Esophagus mucosa (tissue), 1 donor: ENCODE data around the gene THBD. TPM values are rescaled to one million over a fixed set of nuclear protein-coding genes. Genes with fewer than 3 reads are reported as not detected.

ENCODE experiments used
- ATAC-seq: fragments of 200-7000 bp; cut with Tn5 transposase; one replicate; pipeline ENCODE4 v1.9.1; 2020
- total RNA-seq: library from RNA; stranded (reverse); gene quantifications from one replicate; pipeline ENCODE4 v1.2.4, GENCODE V29; 2023
- donor health status: DM: yes; HTN: yes; CAD: no.

Gene THBD
- total RNA-seq, 1 donor from 2014 or later, result 46.5 TPM

GRCh38 chr20:23084845-23085365 is 35.4 kb upstream of the THBD start:
- peak; percentile 10 for ATAC-seq

DNA sequence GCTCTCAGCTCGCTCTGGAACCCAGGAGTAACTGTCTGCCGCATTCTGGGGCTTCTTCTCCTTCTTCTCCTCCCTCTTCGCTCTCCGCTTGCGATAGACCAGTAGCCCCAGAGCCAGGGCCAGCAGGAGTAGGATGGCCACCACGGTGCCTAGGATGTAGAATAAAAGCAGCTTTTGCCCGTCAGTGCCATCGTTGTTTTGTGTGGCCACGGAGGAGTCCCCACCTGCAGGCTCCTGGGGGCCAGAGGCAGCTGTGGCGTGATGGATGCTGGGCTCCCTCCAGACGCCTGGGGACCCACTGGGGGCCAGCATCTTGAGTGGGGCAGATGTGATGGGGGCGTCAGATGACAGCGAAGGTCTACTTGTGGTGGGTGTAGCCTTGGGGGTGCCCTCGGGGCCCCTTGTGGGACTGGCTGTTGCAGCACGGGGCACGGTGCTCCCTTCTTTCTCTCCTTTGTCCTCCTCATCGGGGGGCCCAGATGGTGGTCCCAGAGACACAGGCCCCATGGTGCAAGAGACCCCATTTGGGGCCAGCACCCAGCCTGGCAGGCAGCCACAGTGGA is 34.9 kb upstream of the THBD start:
- no peak for ATAC-seq

DNA sequence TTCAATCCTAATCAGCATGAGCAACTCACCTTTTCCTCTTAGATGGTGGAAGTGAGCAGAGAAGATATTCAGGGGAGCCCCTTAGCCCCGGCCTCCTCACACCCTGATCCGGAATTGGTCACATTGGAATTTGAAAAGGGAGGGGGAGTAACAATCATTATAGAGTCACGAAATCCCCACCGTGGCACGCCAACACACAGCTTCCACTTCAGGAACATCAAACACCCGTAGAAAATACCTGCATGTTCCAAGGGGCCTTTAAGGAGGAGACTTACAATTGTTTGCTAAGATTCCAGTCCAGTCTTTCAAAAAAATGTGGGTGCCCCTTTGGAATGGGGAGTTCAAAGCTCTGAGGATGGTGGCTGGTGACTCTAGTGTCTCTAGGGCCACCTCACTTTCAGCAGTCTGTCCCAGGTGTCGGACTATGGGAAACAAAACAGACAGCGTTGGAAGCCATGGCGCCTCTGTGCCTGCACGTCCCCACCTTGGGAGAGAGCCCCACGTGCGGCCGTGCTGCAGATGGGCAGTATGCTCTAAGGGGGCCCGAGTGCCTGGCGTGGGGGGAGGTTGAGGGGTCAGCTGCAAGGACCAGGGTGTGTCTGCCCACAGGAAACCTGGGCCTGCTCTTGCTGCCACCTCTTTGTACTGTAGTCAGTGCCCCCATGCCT is 34.2 kb upstream of the THBD start:
- no peak for ATAC-seq

DNA sequence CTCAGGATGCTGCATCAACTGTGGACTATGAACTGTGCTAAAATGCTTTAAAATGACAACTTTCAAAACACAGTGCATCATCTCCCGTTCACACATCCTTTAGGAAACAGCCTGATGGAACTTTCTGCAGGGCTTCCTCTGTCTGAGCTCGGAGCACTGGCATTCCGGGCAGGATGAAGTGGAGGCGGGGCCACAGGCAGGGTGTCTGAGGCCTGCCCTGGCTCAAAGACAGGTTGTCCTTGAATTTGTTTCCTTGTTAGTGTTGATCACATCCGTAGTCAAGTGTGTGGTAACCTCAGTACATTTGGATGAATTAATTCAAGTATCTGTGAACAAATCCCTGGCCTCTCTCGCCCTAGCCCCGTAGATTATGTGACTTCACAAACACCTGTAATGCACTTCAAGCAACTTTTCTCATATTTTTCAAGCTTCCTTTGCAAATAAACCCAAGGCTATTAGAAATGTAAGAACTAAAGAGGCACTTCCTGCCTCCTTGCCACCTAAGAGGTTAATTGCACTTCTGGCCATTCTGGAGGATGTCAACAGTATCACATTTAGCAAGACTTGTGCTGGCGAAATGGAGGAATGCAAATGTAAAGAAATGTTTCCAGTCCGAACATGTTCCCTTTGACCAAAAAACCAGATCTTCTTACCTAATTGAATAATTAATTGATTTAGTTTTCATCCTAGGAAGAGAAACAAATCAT is 33.5 kb upstream of the THBD start:
- ATAC-seq, result peak; percentile 79

DNA sequence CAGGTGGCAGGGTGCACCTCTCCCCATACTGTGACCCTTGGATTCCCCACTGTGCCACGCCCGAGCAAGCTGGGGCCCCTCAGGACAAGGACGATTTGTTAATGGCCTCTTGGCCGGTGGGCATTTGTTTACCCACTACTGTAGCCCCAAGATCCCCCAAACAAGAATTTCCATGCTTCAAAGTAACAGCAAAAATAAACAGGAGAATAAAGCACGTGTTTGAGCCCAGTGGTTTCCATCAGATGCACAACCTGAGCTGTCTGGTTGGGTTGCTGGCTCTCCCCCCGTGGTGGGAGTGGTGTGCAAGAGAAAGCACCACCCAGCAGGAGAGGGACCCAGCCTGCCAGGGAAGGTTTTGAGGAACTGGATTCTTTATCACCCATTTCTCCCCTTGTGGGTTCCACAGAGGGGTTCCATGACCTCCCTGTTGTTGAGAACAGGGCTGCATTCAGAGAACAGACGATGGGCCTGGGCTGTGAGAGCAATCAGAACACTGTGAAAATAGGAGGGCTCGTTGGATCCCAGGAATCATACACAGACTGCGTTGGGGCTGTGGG is 31.9 kb upstream of the THBD start:
- no peak for ATAC-seq

- ATAC-seq, result no peak
Measured at GRCh38 chr20:23080521-23080920, 31.0 kb upstream of the THBD start.

DNA sequence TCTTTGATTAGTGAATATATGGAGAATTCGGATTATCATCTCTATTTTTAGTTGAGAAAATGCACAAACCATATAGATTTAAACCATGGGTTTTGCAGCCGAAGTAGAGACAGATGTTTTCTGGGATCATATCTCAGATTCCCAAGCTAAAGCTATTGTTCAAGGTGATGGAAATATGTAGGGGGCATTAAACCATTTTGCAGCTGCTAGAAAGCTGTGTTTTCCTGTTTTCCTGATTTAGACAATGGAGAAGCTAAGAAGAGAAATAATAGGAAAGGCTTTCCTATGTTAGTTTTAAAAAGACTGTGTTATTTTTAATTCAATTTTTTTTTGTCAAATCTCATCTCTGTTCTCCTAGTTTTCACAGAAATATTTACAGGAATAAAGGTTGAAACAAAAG is 30.5 kb upstream of the THBD start:
- ATAC-seq, result no peak

DNA sequence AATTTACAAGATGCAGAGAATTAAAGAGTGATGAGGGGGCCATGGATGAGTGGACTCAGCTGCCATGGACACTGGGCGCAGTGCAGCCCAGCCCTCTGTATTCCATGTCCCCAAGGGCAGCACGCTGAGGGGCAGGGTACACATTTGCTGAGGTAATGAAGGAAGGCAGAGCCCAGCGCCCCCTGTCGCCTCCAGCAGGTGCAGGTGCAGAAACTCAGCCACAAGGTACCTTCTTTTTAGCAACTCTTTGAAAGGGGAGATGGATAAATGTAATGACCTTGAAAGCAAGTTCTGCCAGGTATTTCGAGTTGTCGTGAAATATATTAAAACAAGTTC is 29.5 kb upstream of the THBD start:
- ATAC-seq, result no peak

DNA sequence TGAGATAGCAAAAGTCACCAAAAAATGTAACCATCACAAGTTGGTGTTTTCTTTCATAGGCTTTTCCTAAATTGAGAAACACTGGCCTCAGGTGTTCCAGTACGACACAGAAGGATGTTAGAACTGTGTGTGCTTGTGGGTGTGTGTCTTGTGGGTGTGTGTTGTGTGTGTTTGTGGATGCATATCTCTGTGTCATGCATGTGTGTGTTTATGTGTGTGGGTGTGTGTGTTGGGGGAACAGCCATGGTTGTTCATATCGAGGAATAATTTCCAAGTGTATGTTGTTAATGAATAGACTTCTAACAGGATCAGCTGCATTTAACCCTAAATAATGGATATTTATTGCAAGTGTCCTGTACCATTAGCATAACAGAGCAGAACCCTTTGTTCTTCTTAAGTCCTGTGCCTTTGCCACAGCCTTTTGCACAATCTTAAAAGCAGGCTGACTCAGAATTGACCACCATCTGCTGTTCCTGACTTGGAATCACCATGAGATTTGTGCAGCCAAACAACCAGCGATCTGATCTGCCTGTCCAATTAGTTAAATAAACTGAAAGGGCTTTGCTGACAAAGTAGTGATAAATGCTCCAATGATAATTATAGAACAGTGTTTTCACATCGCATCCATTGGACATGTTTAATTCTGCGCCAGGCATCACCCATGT is 29.0 kb upstream of the THBD start:
- ATAC-seq, result no peak

DNA sequence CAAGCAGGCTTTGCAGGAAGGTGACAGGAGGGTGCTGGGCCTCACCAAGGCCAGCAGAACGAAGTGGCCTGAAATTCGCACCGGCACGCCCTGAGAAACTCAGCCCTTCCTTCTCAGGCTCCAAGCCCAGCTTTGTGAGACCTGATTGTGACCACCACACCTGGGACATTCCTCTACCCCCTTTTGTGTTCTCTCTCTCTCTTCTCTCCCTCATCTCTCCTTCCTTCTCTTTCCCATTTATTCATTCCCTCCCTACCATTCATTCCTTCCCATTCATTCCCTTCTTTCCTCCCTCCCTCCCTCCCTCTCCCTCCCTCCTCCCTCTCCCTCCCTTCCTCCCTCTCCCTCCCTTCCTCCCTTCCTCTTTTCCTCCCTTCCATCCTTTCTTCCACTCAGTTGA is 27.8 kb upstream of the THBD start:
- ATAC-seq, result no peak

DNA sequence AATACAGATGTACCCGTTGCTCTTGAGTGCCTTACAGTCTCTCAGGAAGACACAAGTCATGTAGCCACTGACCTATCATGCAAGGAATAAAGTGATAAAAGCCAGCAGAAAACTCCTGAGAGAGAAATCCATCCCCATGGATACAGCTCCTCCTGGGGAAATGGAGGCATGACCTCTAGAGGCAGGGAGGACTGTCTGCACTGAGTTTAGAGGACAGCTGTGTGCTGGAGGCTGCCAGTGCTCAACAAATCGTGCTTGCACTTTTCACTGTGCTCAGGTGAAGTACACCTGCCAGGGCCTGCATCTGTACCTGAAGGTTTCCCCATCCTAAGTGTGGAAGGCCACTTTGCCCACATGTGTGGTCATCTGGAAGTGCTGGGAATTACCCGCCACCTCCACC is 24.6 kb upstream of the THBD start:
- ATAC-seq, result no peak

DNA sequence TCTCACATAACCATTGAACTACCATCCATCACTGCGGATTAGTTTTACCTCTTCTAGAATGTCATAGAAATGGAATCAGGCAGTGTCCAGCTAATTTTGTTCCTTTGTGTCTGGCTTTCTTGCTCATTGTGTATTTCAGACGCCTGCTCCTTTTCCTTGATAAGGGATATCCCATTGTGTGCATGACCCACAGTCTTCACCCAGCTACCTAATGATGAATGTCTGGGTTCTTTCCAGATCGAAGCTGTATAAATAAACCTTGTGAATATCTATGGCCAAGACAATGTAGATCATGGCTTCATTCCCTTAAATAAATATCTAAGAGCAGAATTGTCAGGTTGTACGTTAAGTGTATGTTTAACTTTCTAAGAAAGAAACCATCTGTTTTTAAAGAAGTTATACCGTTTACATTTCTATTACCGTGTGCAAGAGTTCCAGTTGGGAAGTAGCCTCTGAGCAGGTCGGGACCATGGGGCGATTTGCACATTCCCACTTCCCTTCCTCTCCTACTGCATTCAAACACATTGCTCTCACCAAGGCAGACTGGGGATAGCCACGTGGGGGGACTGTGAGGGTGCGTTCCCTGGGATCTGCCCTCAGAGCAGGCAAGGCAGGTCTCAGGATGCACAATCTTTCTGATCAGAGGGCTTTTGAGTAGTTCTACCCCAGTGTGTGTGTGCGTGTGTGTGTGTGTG is 23.6 kb upstream of the THBD start:
- peak; percentile 17 for ATAC-seq

DNA sequence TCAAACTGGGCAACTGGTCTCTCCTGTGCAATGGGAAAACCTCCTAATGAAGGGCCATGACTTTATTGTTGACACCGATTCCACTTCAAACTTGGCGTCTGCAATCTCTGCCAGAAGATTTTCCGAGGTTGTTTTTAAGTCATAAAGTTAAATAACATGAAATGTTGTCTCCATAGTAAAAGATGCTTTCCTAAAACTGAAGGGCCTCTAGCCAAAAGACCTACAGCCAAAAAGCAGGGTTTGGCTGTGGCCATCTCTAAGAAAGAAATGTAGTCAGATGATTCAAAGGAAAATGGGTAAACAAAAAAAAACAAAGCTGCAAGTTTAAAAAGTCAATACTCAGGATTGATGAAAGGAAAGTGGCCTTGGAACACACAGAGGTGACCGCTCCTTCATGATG is 22.5 kb upstream of the THBD start:
- ATAC-seq, result no peak

DNA sequence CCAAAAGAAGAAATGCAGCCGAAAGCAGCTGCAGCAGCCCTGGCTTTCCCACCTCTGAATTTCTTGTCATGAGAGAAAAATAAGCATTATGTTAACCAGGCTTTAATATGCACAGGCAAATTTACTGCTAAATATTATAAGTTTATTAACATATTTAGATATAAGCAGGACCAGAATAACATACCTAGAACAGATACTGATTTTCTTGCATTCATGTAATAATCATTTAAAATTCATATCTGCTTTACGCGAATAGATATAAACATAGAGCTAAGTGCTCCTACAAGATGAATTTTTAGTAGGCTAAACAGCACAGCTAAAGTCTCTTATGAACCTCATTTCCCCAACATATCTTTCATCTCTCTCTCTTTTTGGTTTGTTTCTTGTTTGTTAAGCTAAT is 21.9 kb upstream of the THBD start:
- ATAC-seq, result no peak

- ATAC-seq, result no peak
Measured at GRCh38 chr20:23069108-23069507, 19.6 kb upstream of the THBD start.

GRCh38 chr20:23068283-23068682 is 18.8 kb upstream of the THBD start:
- no peak for ATAC-seq

DNA sequence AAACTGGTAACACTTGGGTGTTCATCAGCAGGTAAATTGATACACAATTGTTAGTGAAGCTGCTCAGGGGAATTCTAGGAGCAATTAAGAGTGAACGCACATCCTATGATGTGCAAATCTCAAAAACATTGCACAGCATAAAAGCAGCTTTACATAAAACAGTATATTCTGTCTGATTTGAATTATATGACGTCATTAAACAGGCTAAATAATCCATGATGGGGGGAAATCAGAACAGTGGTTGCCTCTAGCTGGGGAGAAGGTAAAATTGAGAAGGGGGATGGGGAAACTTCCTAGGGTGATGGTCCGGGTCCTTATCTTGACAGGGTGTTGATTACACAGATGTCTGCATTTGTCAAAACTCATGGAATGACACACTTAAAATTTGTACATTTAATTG is 17.3 kb upstream of the THBD start:
- no peak for ATAC-seq

DNA sequence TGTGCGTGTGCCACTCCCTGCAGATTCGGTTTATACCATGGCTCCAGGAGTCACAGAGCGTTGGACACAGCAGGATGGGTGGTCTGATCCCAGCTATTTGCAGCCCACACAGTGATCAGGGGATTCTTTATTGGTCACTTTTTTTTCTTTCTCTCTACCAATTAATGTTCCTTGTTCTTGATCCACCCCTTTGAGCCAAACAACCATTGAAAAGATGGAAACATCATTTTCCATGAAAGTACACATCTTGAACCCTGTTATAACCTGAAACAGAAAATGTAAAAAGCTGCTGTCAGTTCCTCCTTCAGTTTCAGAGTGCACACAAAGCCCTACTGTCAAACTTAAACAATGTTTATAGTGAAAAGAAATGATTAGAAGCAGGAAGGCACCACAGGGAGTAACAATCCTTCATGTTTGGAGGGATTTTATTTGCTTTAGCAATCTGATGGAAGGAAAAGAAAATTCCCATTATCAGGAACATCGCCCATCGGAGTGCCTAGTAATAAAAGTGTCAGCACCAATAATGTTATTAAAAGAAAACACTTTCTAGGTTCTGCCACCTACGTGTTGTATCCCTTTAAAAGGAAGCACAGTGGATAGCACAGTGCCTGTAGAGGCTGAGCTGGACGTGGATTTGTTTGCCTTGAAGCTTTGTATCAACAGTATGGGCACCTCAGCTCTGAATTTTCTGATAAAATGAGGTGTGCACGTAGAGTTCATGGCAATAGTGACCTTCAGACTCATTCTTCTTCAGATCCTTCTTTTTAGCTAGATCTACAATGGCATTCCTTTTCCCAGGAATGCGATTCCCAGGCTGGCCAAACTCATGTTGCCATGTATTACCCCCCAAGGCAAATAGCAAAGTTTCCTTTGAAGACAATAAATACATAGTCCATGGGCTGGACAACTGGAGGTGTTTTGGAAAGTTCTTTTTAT is 16.1 kb upstream of the THBD start:
- no peak for ATAC-seq

GRCh38 chr20:23063581-23063980 is 14.1 kb upstream of the THBD start:
- no peak for ATAC-seq

GRCh38 chr20:23063168-23063567 is 13.7 kb upstream of the THBD start:
- ATAC-seq, result no peak

- ATAC-seq, result peak; percentile 25
Measured at GRCh38 chr20:23062632-23063031, 13.2 kb upstream of the THBD start.
